ENCODE data around the gene CDKAL1. TPM values are rescaled to one million over a fixed set of nuclear protein-coding genes. Genes with fewer than 3 reads are reported as not detected.

The CDKAL1 gene
- total and polyA plus RNA-seq, 2 of the 8 experiments (the other 6 are each of a cell fraction or from before 2014, with no cell fraction given), result 8.4 to 24.6 TPM

GRCh38 chr6:21213492-21213891 is 679.2 kb downstream of the CDKAL1 start:
- Histone ChIP-seq H3K79me2 (ENCODE audit: control insufficient read depth in 1 of 2, insufficient read depth in 2 of 2, low read length in 2 of 2) (no peaks in the 10 kb centered on the region), H3K4me3 (ENCODE audit: extremely low read depth in 1 of 4, insufficient read depth in 2 of 4, low read depth in 3 of 4, low read length in 4 of 4) (no peak overlapping the region), H3K27me3 (replicated peaks in 1 of 4; ENCODE audit: control insufficient read depth in 3 of 4, extremely low read depth in 1 of 4, insufficient read depth in 3 of 4, low read length in 3 of 4) (no peaks in the 10 kb centered on the region), H3K4ac (replicated peaks; ENCODE audit: insufficient read length, low read depth, low read length) (no peak overlapping the region), H4K5ac (ENCODE audit: insufficient read length, low read depth, low read length) (no peak overlapping the region), H3K56ac (replicated peaks; ENCODE audit: insufficient read length, low read depth, low read length) (no peak overlapping the region), H3K23ac (ENCODE audit: insufficient read length) (no peak overlapping the region), H4K91ac (replicated peaks; ENCODE audit: insufficient read length, low read length) (no peak overlapping the region), H3K4me2 (ENCODE audit: insufficient read depth in 1 of 2, low read depth in 2 of 2, low read length in 2 of 2) (no peak overlapping the region), H3K14ac (ENCODE audit: insufficient read length) (no peak overlapping the region), H3K23me2 (ENCODE audit: low read depth, low read length) (no peaks in the 10 kb centered on the region), H2BK15ac (ENCODE audit: low read length) (no peak overlapping the region), H2BK5ac (ENCODE audit: low read depth, low read length) (no peak overlapping the region), H3K27ac (ENCODE audit: low read depth, low read length) (no peak overlapping the region), H2BK12ac (ENCODE audit: low read depth, low read length) (no peak overlapping the region), H3K9me3 (ENCODE audit: insufficient read depth in 2 of 2, low read depth in 1 of 2, low read length in 1 of 2) (peaks cover 3% of the 10 kb centered on the region in 2 experiments; a peak in 1 of 4 replicates), H2AK5ac (ENCODE audit: low read depth, low read length) (no peak overlapping the region), H4K8ac (ENCODE audit: extremely low read depth, insufficient read depth, low read length) (no peak overlapping the region), H3K9ac (replicated peaks in 1 of 4; ENCODE audit: extremely low read depth in 1 of 4, low read depth in 3 of 4, low read length in 3 of 4) (no peak overlapping the region), H4K20me1 (replicated peaks in 1 of 2; ENCODE audit: control insufficient read depth in 1 of 2, insufficient read depth in 2 of 2, low read length in 2 of 2) (no peaks in the 10 kb centered on the region), H3K36me3 (ENCODE audit: control insufficient read depth in 2 of 4, insufficient read depth in 4 of 4, low read length in 3 of 4) (no peaks in the 10 kb centered on the region), H2AFZ (ENCODE audit: low read length) (no peak overlapping the region), H3K79me1 (ENCODE audit: low read depth, low read length) (no peaks in the 10 kb centered on the region), H2BK120ac (replicated peaks; ENCODE audit: low read depth, low read length) (no peak overlapping the region), H3K18ac (ENCODE audit: extremely low read depth, low read length) (no peak overlapping the region), H2BK20ac (ENCODE audit: low read length) (no peak overlapping the region), H3K4me1 (replicated peaks in 1 of 4; ENCODE audit: control insufficient read depth in 3 of 4, insufficient read depth in 4 of 4, low read length in 3 of 4) (no peaks in the 10 kb centered on the region)
- DNase-seq (ENCODE audit: low read depth in 1 of 2, low spot score in 2 of 2) (no peak), FAIRE-seq (no peak)
- CTCF ChIA-PET (ENCODE audit: partially characterized antibody), result no interaction called here
- no peak for TF ChIP-seq ATF3 (IDR thresholded peaks at IDR 0.05; ENCODE audit: insufficient read depth, low read depth, low read length)
- TF ChIP-seq RNF2 (IDR thresholded peaks at IDR 0.05; ENCODE audit: borderline replicate concordance, low read depth, low read length, missing control alignments, poor library complexity, severe bottlenecking), result no peak
- no peak for TF ChIP-seq KDM4A (IDR thresholded peaks at IDR 0.05; ENCODE audit: low read depth, low read length, severe bottlenecking)
- no peak for TF ChIP-seq RBBP5 (IDR thresholded peaks at IDR 0.05; ENCODE audit: borderline replicate concordance, low read depth, low read length)
- TF ChIP-seq NANOG (IDR thresholded peaks at IDR 0.05; ENCODE audit: insufficient read depth, low read depth, low read length, poor library complexity, severe bottlenecking), result no peak
- TF ChIP-seq GABPA (IDR thresholded peaks at IDR 0.05; ENCODE audit: borderline replicate concordance, insufficient read depth, low read length), result no peak
- no peak for TF ChIP-seq RFX5 (IDR thresholded peaks at IDR 0.05; ENCODE audit: borderline replicate concordance, low read depth, low read length)
- TF ChIP-seq EGR1 (IDR thresholded peaks at IDR 0.05; ENCODE audit: borderline replicate concordance, low read depth, low read length), result no peak
- POLR2A ChIA-PET (ENCODE audit: partially characterized antibody), result no interaction called here
- 86% methylated on average over 3 of the region's 3 CpGs; no CpG with 5 or more reads in 1 of the 2 experiments for WGBS, 2 experiments (ENCODE audit: extremely low coverage in 1 of 2, insufficient coverage in 1 of 2, insufficient read length in 1 of 2, insufficient replicate concordance in 2 of 2, low coverage in 1 of 2, low lambda C conversion rate in 2 of 2, missing lambda C conversion rate in 1 of 2)

Measured in H1 (cell line).